ENCODE results near the gene TENM3.

DNA sequence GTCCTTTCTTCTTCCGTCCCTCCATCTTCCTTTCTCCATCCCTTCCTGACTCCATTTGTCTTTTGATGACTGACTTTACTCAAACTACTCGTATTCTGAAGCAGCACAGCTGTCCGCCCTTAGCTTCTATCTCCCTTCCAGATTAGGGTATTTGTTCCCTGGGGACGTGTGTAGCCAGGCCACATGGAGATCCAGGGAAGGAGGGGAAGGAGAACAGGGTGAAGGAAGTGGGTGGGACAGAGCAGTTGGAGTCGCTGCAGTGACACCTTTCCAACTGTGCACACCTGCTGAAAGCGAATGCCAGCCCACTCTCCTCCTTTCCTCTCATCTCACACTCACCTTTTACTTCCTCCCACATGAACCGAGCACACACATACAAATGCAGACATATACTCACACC is 350.2 kb downstream of the TENM3 start:
- TF ChIP-seq ZNF549 (tag by site-specific recombination; IDR thresholded peaks at IDR 0.05), result no peak
- TF ChIP-seq ZNF274 (IDR thresholded peaks at IDR 0.05; ENCODE audit: low read length), result no peak
- TF ChIP-seq ZNF274 (tag by site-specific recombination; IDR thresholded peaks at IDR 0.05; ENCODE audit: borderline replicate concordance), result no peak
- no peak for TF ChIP-seq ZNF548 (tag by site-specific recombination; IDR thresholded peaks at IDR 0.05)
- TF ChIP-seq, protein P1, sequence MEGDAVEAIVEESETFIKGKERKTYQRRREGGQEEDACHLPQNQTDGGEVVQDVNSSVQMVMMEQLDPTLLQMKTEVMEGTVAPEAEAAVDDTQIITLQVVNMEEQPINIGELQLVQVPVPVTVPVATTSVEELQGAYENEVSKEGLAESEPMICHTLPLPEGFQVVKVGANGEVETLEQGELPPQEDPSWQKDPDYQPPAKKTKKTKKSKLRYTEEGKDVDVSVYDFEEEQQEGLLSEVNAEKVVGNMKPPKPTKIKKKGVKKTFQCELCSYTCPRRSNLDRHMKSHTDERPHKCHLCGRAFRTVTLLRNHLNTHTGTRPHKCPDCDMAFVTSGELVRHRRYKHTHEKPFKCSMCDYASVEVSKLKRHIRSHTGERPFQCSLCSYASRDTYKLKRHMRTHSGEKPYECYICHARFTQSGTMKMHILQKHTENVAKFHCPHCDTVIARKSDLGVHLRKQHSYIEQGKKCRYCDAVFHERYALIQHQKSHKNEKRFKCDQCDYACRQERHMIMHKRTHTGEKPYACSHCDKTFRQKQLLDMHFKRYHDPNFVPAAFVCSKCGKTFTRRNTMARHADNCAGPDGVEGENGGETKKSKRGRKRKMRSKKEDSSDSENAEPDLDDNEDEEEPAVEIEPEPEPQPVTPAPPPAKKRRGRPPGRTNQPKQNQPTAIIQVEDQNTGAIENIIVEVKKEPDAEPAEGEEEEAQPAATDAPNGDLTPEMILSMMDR (tag by site-specific recombination; IDR thresholded peaks at IDR 0.05), result no peak
